ENCODE measurements around the gene TUBG1. TPM values are rescaled to one million over a fixed set of nuclear protein-coding genes. Genes with fewer than 3 reads are reported as not detected.

TUBG1 gene
- total and polyA plus RNA-seq, 9 of the 15 experiments (the other 6 are each of a cell fraction or from before 2014, with no cell fraction given) = 33.1 to 147 (median 66.0) TPM

DNA sequence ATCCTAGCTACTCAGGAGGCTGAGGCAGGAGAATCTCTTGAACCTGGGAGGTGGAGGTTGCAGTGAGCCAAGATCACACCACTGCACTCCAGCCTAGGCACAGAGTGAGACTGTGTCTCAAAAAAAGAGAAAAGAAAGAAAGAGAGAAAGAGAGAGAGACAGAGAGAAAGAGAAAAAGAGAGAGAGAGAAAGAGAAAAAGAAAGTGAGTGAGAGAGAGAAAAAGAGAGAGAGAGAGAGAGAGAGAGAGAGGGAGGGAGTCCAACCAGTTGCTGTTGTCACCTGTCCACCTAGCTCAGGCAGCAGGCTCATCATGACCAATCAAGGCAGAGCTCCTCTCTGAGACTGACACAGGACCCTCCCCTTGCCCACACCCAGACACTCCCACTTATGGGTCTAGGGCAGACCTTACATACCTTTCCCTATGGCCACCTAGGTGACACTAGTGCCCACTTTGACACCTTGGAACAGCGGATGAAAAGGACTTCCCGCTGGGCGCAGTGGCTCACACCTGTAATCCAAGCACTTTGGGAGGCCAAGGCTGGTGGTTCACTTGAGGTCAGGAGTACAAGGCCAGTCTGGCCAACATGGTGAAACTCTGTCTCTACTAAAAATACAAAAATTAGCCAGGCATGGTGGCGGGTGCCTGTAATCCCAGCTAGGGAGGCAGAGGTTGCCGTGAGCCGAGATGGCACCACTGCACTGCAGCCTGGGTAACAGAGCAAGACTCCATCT, 17.7 kb downstream of the TUBG1 start (continued):
- TF ChIP-seq ZNF407 (IDR thresholded peaks at IDR 0.05; ENCODE audit: low read depth) = peak; percentile 18; the same call in 1 of the 2 replicates
- peak; percentile 26; the same call in 1 of the 2 replicates for TF ChIP-seq EHMT2 (IDR thresholded peaks at IDR 0.05)
